HL-60 (cell line): ENCODE measurements around the gene THEM4.

Experiments
- DNase-seq, 2 experiments: peaks; one replicate each; pipeline ENCODE4 v3.0.0-alpha.2; 2010 to 2020; ENCODE audit warnings: low read depth in 1 of 2, low spot score in 1 of 2
- H3K27ac ChIP-seq: fragments of 250-450 bp; sonication (Bioruptor Pico); replicated peaks from 2 replicates; pipeline ENCODE4 v1.5.1; 2020; ENCODE audit warnings: mild to moderate bottlenecking, moderate library complexity
- H3K27me3 ChIP-seq: fragments of 250-450 bp; sonication (Bioruptor Pico); 2 replicates; pipeline ENCODE4 v1.5.1; 2021; ENCODE audit warnings: mild to moderate bottlenecking, moderate library complexity; ENCODE audit not compliant: insufficient read depth, poor library complexity, severe bottlenecking
- H3K4me3 ChIP-seq: replicated peaks from 2 replicates; pipeline ENCODE4 v1.5.1; 2011; ENCODE audit warnings: mild to moderate bottlenecking, control low read depth, low read length; ENCODE audit not compliant: insufficient read depth
- GABPA ChIP-seq: IDR thresholded peaks from 2 replicates; pipeline ENCODE4 v1.6.1; 2012; ENCODE audit warnings: low read depth
- POLR2AphosphoS5 ChIP-seq: IDR thresholded peaks from 2 replicates; pipeline ENCODE4 v1.6.1; 2012; ENCODE audit warnings: low read depth
- REST ChIP-seq: IDR thresholded peaks from 2 replicates; pipeline ENCODE4 v1.6.1; 2012; ENCODE audit warnings: low read depth; ENCODE audit not compliant: insufficient replicate concordance
- SPI1 ChIP-seq: IDR thresholded peaks from 2 replicates; pipeline ENCODE4 v1.6.1; 2012; ENCODE audit warnings: low read depth, mild to moderate bottlenecking, borderline replicate concordance
- long read RNA-seq: library from polyadenylated mRNA; unstranded; transcript quantifications from one replicate; pipeline ENCODE4 v2.0.0, GENCODE V29; 2020
- TF ChIP-seq, protein P1 (sequence below): IDR thresholded peaks from one replicate; pipeline ENCODE4 v1.5.1; 2011; ENCODE audit warnings: low read length, control low read depth, inconsistent platforms; ENCODE audit not compliant: insufficient read depth

THEM4 gene
- long read RNA-seq, transcript THEM4-202 (7 exons, 1,832 nt), result major isoform, 92 of 137 reads
- long read RNA-seq, transcript THEM4-201 (6 exons, 2,377 nt), result minor isoform, 24 of 137 reads
- long read RNA-seq, partial matches to known transcripts, result 3 of 137 reads
- long read RNA-seq, other reads (novel, unspliced or antisense), result 15 of 137 reads

GRCh38 chr1:151909167-151910149 is at the start of gene THEM4:
TSS of gene THEM4 (minus strand) at chr1:151909511. CDS start at chr1:151909458, 53 bp downstream.
- DNase-seq, result peak; percentile 93 to 98
- H3K27ac ChIP-seq, result peak within 1 kb of the TSS; percentile 97
- peak within 1 kb of the TSS; percentile 72 for H3K4me3 ChIP-seq
- no peaks in the 10 kb centered on the region for H3K27me3 ChIP-seq
- peak; percentile 93 for TF ChIP-seq GABPA
- TF ChIP-seq, protein P1, sequence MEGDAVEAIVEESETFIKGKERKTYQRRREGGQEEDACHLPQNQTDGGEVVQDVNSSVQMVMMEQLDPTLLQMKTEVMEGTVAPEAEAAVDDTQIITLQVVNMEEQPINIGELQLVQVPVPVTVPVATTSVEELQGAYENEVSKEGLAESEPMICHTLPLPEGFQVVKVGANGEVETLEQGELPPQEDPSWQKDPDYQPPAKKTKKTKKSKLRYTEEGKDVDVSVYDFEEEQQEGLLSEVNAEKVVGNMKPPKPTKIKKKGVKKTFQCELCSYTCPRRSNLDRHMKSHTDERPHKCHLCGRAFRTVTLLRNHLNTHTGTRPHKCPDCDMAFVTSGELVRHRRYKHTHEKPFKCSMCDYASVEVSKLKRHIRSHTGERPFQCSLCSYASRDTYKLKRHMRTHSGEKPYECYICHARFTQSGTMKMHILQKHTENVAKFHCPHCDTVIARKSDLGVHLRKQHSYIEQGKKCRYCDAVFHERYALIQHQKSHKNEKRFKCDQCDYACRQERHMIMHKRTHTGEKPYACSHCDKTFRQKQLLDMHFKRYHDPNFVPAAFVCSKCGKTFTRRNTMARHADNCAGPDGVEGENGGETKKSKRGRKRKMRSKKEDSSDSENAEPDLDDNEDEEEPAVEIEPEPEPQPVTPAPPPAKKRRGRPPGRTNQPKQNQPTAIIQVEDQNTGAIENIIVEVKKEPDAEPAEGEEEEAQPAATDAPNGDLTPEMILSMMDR, result no peak
- peak; percentile 82 for TF ChIP-seq POLR2AphosphoS5

DNA sequence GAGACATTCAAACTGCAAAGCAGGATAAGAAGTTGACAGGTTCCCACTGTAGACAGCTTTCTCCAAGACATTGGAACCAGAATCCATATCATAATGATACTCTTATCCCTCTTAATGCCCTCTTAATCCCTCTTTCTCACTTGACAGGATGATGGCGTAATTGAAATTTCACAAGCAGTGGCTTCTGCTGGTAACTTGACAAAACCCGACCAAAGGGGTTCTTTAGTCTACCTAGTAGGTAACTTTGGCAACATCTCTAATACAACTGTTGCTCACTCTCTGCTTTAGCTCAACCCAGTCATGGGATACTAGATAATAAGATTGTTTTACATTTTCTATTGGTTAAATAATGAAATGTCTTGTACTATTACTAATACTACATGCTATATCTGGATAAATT is 49.6 kb upstream of the THEM4 start:
- DNase-seq, result peak; percentile 52 to 70
- no peaks in the 10 kb centered on the region for H3K27me3 ChIP-seq
- TF ChIP-seq POLR2AphosphoS5 (no peak), SPI1 (no peak), REST (no peak), GABPA (no peak)
- TF ChIP-seq, protein P1, result no peak
- H3K27ac ChIP-seq, result peak overlapping the region; percentile 47
- H3K4me3 ChIP-seq, result no peak overlapping the region

DNA sequence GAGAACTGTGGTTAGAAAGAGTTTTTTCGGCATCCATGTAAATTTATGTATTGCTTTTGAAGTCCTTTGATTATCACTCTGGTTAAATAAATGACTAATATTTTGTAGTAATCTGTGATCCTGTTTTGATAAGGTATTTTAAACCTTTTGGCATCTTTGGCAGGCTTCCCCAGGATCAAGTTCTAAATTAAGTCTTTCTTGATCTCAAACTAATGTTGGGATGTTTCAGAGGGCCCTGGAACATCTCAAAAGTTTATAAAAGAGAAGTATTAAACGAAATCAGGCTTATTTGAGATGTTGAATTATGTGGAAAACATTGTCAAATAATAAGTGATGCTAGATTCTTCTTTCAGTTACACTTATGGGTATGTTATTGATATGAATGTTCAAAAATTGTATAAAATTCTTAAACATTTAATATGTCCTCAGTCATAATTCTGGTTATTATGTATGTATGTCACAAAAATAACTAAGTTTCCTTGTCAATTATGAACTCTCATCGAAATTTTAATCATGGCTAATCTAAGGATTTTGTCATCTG is 47.7 kb upstream of the THEM4 start:
- no peak for DNase-seq
- Histone ChIP-seq H3K27me3 (no peaks in the 10 kb centered on the region), H3K4me3 (no peak overlapping the region), H3K27ac (no peak overlapping the region)
- no peak for TF ChIP-seq REST
- TF ChIP-seq, protein P1, result no peak
- no peak for TF ChIP-seq POLR2AphosphoS5
- TF ChIP-seq GABPA, result no peak
- TF ChIP-seq SPI1, result no peak
